ENCODE data around the gene RIMS4.

- TF ChIP-seq CTCF (IDR thresholded peaks at IDR 0.05) (no peak), EP300 (IDR thresholded peaks at IDR 0.05; ENCODE audit: low read depth) (no peak), POLR2A (IDR thresholded peaks at IDR 0.05) (no peak)
These were observed 79.9 kb downstream of the RIMS4 start for GRCh38 chr20:44730441-44730840.
